Activated CD4-positive, alpha-beta memory T cell treated with anti-CD3 and anti-CD28 coated beads, Interleukin-2, amount 10 ng/mL, durations not matched to agents 7 days and 5 days (primary cell): Measurements from ENCODE around the gene ATXN7L3B. TPM values are rescaled to one million over a fixed set of nuclear protein-coding genes. Genes with fewer than 3 reads are reported as not detected.

Source experiments
- CTCF ChIA-PET: fragments of 350-600 bp; sonication (Branson Sonifier 250); formaldehyde crosslinking; loops from one replicate; lab custom pipeline; 2021; ENCODE audit warnings: antibody characterized with exemption, inconsistent platforms; lab: Charles Lee
- POLR2A ChIA-PET: fragments of 350-600 bp; sonication (Branson Sonifier 250); formaldehyde crosslinking; loops from one replicate; lab custom pipeline; 2021; ENCODE audit warnings: antibody characterized with exemption; lab: Charles Lee
- DNase-seq: peaks from one replicate; pipeline ENCODE4 v3.0.0-alpha.2; 2020
- H3K27ac Mint-ChIP-seq: one replicate; pipeline ENCODE4 v1.8.0; 2021; ENCODE audit warnings: mild to moderate bottlenecking, mixed read lengths
- H3K27me3 Mint-ChIP-seq: one replicate; pipeline ENCODE4 v1.8.0; 2021; ENCODE audit warnings: mixed read lengths
- H3K36me3 Mint-ChIP-seq: one replicate; pipeline ENCODE4 v1.8.0; 2021; ENCODE audit warnings: low read depth, mixed read lengths
- H3K4me1 Mint-ChIP-seq: one replicate; pipeline ENCODE4 v1.8.0; 2021; ENCODE audit warnings: mixed read lengths
- H3K4me3 Mint-ChIP-seq: one replicate; pipeline ENCODE4 v1.8.0; 2021; ENCODE audit warnings: mild to moderate bottlenecking, mixed read lengths
- H3K9me3 Mint-ChIP-seq: one replicate; pipeline ENCODE4 v1.8.0; 2021; ENCODE audit warnings: mixed read lengths
- total RNA-seq, 2 experiments: library from RNA; stranded (reverse); gene quantifications; one replicate each; pipeline ENCODE4 v1.2.3, GENCODE V29; 2021

The ATXN7L3B gene
- total RNA-seq, 2 experiments from 2014 or later: 24.2 to 24.6 TPM

DNA sequence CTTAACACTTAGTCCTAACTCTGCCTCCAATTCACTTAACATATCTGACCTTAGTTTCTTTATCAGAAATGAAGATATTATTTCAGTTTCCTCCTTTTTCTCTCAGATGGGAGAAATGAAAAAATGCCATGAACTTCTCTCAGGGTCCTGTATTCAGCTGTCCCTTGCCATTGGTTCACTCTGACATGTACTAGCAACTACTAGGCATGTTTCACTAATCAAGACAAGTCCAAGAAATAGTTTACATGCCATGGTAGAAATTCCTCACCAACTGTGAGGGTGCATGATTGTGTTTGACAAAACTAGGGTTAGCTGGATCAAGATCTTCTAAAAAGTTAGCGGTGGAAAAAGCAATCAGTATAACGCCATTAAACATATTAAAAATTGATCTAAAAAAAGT is 7.0 kb upstream of the ATXN7L3B start:
- Mint-ChIP-seq H3K36me3 (no peaks in the 10 kb centered on the region), H3K27ac (no peak overlapping the region), H3K4me3 (no peak overlapping the region), H3K9me3 (no peaks in the 10 kb centered on the region), H3K27me3 (peaks cover 1% of the 10 kb centered on the region), H3K4me1 (peaks cover 2% of the 10 kb centered on the region)
- ChIA-PET CTCF (no interaction called here), POLR2A (no interaction called here)
- no peak for DNase-seq

- no peak overlapping the region for H3K4me3 Mint-ChIP-seq
- H3K27me3 Mint-ChIP-seq: no peaks in the 10 kb centered on the region
- no peak for DNase-seq
- H3K27ac Mint-ChIP-seq: no peak overlapping the region
- H3K9me3 Mint-ChIP-seq: no peaks in the 10 kb centered on the region
- ChIA-PET CTCF (no interaction called here), POLR2A (no interaction called here)
- peaks cover 28% of the 10 kb centered on the region for H3K4me1 Mint-ChIP-seq
- H3K36me3 Mint-ChIP-seq: peaks cover 29% of the 10 kb centered on the region
Measured at GRCh38 chr12:74535536-74535935, 2.1 kb upstream of the ATXN7L3B start.

DNA sequence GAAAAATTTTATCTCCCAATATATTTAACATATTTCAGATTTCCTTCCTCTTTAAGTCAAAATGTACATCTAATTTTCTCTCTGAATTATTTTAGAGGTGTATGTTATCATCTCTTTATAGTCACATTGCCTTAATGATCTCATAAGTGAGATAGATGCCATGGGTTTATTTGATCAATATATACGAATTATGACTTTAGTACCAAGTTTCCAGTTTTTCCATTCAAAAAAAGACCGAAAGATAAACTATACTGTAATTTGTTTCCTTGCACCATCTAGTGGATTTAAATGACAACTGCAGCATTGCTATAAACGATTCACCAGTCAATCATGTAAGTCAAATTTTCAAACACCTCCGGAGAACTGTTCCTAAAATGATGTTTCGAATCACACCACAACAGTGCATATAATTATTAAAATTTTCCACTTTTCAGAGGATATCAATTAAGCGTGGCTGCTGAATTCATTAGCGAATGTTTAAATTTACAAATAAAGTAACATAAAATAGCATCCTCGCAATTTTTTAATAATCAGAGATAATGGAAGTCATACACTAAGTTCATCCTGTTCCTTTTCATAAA is 419 bp upstream of the ATXN7L3B start:
- H3K27me3 Mint-ChIP-seq: no peaks in the 10 kb centered on the region
- no peaks in the 10 kb centered on the region for H3K9me3 Mint-ChIP-seq
- POLR2A ChIA-PET: interaction anchor here (0.8 to 1.6 kb wide), 4 partner anchors 9 to 48 kb away, joined by 3 to 5 read pairs (median 3); no protein-coding TSS in a partner anchor
- peaks cover 41% of the 10 kb centered on the region for H3K36me3 Mint-ChIP-seq
- no peak for DNase-seq
- H3K4me3 Mint-ChIP-seq: peak overlapping the region; percentile 95
- H3K27ac Mint-ChIP-seq: peak overlapping the region; percentile 84
- CTCF ChIA-PET: interaction anchor here (1.3 kb wide), 1 partner anchor 12 kb away, joined by 3 read pairs; no protein-coding TSS in a partner anchor
- peaks cover 43% of the 10 kb centered on the region for H3K4me1 Mint-ChIP-seq

GRCh38 chr12:74538491-74539258 is 1.0 kb downstream of the ATXN7L3B start:
- peak overlapping the region; percentile 95 for H3K4me3 Mint-ChIP-seq
- CTCF ChIA-PET: interaction anchor here (1.0 to 1.3 kb wide), 3 partner anchors 11 to 27 kb away, joined by 3 to 4 read pairs (median 3); no protein-coding TSS in a partner anchor

GRCh38 chr12:74539261-74539660 is 1.6 kb downstream of the ATXN7L3B start:
- ChIA-PET POLR2A (interaction anchor here (1.1 to 1.5 kb wide), 3 partner anchors 8 to 972 kb away, joined by 3 to 4 read pairs (median 4); partner anchors contain the start of gene KRR1), CTCF (interaction anchor here (1.2 kb wide), 1 partner anchor 12 kb away, joined by 4 read pairs; no protein-coding TSS in a partner anchor)
- Mint-ChIP-seq H3K4me1 (peaks cover 48% of the 10 kb centered on the region), H3K4me3 (peak overlapping the region; percentile 95), H3K36me3 (peaks cover 41% of the 10 kb centered on the region), H3K27me3 (no peaks in the 10 kb centered on the region), H3K27ac (peak overlapping the region; percentile 84), H3K9me3 (no peaks in the 10 kb centered on the region)
- DNase-seq: no peak

More at GRCh38 chr12:74538491-74539258, 1.0 kb downstream of the ATXN7L3B start:
- Mint-ChIP-seq H3K9me3 (no peaks in the 10 kb centered on the region), H3K27me3 (no peaks in the 10 kb centered on the region), H3K27ac (peak overlapping the region; percentile 84), H3K4me1 (peaks cover 48% of the 10 kb centered on the region), H3K36me3 (peaks cover 41% of the 10 kb centered on the region)
- DNase-seq: peak; percentile 42
- POLR2A ChIA-PET: interaction anchor here (0.8 to 1.6 kb wide), 8 partner anchors 9 to 973 kb away, joined by 3 to 5 read pairs (median 3); partner anchors contain the start of gene KRR1

DNA sequence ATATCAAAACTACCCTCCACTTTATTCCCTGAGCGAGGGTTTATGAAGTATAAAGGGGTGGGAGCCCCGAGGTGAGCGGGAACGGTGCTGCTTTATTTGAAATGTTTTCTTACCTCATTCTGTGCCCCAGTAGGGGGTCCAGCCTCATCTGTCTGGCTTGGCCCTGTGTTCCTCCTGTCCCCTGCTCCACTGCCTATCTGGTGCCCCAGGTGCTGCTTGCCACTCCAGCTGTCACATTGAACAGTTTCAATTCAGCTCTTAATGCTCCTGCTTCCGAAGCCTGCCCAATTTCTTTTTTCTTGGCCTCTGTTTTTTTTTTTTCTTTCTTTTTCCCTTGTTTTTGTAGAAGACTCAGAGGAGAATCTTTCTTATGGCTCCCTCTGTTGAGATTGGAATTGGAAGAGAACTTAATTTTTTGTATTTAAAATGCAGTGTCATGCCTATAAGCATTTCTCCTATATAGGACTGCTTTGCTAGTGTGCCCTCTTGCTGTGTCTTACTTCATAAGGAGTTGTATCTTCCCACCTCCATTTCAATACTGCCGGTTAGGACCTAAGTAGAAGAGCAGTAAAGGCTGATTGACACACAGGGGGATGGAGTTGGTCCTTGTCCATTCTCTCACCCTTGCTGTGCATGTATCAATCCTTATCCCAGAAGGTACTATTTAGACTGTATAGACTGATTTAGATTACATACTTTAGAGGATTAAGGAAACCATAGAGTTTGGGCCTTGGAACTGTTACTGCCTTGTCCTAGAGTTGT is 2.3 kb downstream of the ATXN7L3B start:
- H3K4me1 Mint-ChIP-seq: peaks cover 48% of the 10 kb centered on the region

DNA sequence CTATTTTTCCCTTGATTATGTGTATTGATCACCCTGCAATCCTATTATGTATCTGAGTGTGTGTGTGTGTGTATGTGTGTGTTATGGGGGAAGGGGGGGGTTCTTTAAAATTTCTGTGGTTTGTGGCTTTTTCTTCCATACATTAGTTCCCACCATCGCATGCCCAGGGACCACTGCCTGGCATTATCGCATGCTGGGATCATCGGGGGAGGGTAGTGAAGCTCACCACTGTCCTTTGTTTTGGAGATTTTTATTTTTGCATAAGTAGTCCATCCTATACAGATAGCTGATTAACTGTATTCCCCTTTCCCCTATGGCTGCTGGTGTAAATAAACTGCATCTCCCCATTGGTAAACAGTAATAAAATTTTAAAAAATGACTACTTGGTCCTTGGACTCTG is 3.4 kb downstream of the ATXN7L3B start:
- H3K27ac Mint-ChIP-seq: no peak overlapping the region

More for the DNA sequence above, 2.3 kb downstream of the ATXN7L3B start:
- Mint-ChIP-seq H3K4me3 (peak overlapping the region; percentile 95), H3K27ac (no peak overlapping the region), H3K36me3 (peaks cover 41% of the 10 kb centered on the region), H3K27me3 (no peaks in the 10 kb centered on the region), H3K9me3 (no peaks in the 10 kb centered on the region)
- DNase-seq: no peak
- CTCF ChIA-PET: interaction anchor here (1.2 kb wide), 1 partner anchor 12 kb away, joined by 4 read pairs; no protein-coding TSS in a partner anchor
- POLR2A ChIA-PET: no interaction called here

GRCh38 chr12:74547249-74547648 is 9.6 kb downstream of the ATXN7L3B start:
- Mint-ChIP-seq H3K9me3 (no peaks in the 10 kb centered on the region), H3K27ac (no peak overlapping the region), H3K4me1 (peaks cover 5% of the 10 kb centered on the region), H3K27me3 (no peaks in the 10 kb centered on the region), H3K4me3 (no peak overlapping the region), H3K36me3 (no peaks in the 10 kb centered on the region)
- CTCF ChIA-PET: no interaction called here
- no peak for DNase-seq
- POLR2A ChIA-PET: interaction anchor here (0.7 to 0.8 kb wide), 2 partner anchors 8 to 10 kb away, joined by 3 read pairs; partner anchors contain the start of gene ATXN7L3B

More for the DNA sequence above, 3.4 kb downstream of the ATXN7L3B start:
- H3K27me3 Mint-ChIP-seq: no peaks in the 10 kb centered on the region
- H3K4me3 Mint-ChIP-seq: no peak overlapping the region
- no peak for DNase-seq
- peaks cover 45% of the 10 kb centered on the region for H3K4me1 Mint-ChIP-seq
- H3K9me3 Mint-ChIP-seq: no peaks in the 10 kb centered on the region
- POLR2A ChIA-PET: no interaction called here
- CTCF ChIA-PET: no interaction called here
- peaks cover 41% of the 10 kb centered on the region for H3K36me3 Mint-ChIP-seq

- no peaks in the 10 kb centered on the region for H3K9me3 Mint-ChIP-seq
- no peaks in the 10 kb centered on the region for H3K27me3 Mint-ChIP-seq
- ChIA-PET POLR2A (no interaction called here), CTCF (no interaction called here)
- no peaks in the 10 kb centered on the region for H3K4me1 Mint-ChIP-seq
- H3K36me3 Mint-ChIP-seq: no peaks in the 10 kb centered on the region
- no peak overlapping the region for H3K27ac Mint-ChIP-seq
- no peak for DNase-seq
- no peak overlapping the region for H3K4me3 Mint-ChIP-seq
Measured at GRCh38 chr12:74551291-74551690, 13.7 kb downstream of the ATXN7L3B start.

- no peaks in the 10 kb centered on the region for H3K36me3 Mint-ChIP-seq
- H3K27me3 Mint-ChIP-seq: no peaks in the 10 kb centered on the region
- H3K4me1 Mint-ChIP-seq: no peaks in the 10 kb centered on the region
- ChIA-PET CTCF (no interaction called here), POLR2A (interaction anchor here (1.1 kb wide), 1 partner anchor 14 kb away, joined by 4 read pairs; no protein-coding TSS in a partner anchor)
- H3K27ac Mint-ChIP-seq: no peak overlapping the region
- no peak overlapping the region for H3K4me3 Mint-ChIP-seq
- no peak for DNase-seq
- no peaks in the 10 kb centered on the region for H3K9me3 Mint-ChIP-seq
Measured at GRCh38 chr12:74552201-74552600, 14.6 kb downstream of the ATXN7L3B start.

- no peak for DNase-seq
- CTCF ChIA-PET: no interaction called here
- no peak overlapping the region for H3K27ac Mint-ChIP-seq
- POLR2A ChIA-PET: no interaction called here
- no peaks in the 10 kb centered on the region for H3K36me3 Mint-ChIP-seq
- peaks cover 6% of the 10 kb centered on the region for H3K27me3 Mint-ChIP-seq
- H3K9me3 Mint-ChIP-seq: no peaks in the 10 kb centered on the region
- no peaks in the 10 kb centered on the region for H3K4me1 Mint-ChIP-seq
- H3K4me3 Mint-ChIP-seq: no peak overlapping the region
Measured at GRCh38 chr12:74559728-74560127, 22.1 kb downstream of the ATXN7L3B start.

DNA sequence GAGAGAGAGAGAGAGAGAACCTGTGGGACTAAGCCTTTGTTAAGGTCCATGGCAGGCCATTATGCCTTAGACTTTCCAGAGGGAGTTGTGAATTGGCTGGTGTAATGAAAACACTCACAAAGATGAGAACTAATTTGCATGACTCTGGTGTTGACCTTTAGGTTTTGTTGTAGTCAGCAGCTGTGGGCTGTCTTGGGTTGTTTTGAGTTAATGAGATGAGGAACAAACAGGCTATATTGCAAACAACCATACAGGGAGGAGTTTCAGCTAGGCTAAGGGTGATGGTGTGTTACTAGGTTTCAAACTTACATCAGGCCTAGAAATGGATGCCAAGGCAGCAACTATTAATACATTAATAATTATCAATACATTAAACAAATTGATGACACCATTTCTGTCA is 26.3 kb downstream of the ATXN7L3B start:
- H3K4me1 Mint-ChIP-seq: no peaks in the 10 kb centered on the region
- POLR2A ChIA-PET: no interaction called here
- DNase-seq: no peak
- no peaks in the 10 kb centered on the region for H3K9me3 Mint-ChIP-seq
- peaks cover 6% of the 10 kb centered on the region for H3K27me3 Mint-ChIP-seq
- H3K36me3 Mint-ChIP-seq: no peaks in the 10 kb centered on the region
- no peak overlapping the region for H3K4me3 Mint-ChIP-seq
- CTCF ChIA-PET: no interaction called here
- no peak overlapping the region for H3K27ac Mint-ChIP-seq
